Measurements from ENCODE around the gene PHYHIPL. TPM values are rescaled to one million over a fixed set of nuclear protein-coding genes. Genes with fewer than 3 reads are reported as not detected.
A peak's percentile ranks its signal among the peaks of the same experiment; 100 is the strongest.

Gene PHYHIPL
- not detected in 2 replicates for total RNA-seq (2014; rRNA removed; shearing (Covaris generic))

DNA sequence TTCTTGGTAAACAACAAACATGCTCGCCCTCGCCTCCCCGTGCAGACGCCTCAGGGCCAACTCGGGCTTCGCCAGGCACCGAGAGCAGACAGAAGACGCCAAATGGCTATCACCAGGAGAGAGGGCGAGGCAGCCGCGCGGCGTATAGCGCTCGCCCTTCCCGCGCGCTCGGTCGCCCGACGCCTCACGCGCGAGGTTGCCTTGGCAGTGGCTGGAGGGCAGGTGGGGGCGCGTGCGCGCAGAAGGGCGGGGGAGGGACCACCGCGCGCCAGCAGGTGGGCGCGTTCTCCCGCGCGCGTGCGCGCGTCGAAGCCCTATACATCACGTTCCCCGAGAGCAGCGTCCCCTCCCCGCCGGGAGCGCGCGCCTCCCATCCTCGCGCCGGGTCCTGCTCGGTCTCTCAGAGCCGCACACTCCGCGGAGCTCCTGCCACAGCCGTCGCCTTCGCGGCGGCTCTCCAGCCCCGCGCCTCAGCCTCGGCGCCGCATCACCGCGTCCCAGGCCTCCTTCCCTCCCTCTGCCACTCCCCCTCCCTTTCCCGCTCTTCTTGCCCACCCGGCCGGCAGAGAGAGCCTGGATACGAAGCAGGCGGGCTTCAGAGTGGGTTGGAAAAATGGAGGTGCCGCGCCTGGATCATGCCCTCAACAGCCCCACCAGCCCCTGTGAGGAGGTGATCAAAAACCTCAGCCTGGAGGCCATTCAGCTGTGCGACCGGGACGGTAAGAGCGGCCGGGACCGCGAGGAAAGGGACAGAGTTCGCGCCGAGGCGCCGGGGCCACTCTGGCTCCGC, at the start of gene PHYHIPL:
Gene PHYHIPL, plus strand, starts transcription at position 403 of the 790 bp plus-strand sequence. Its CDS starts 211 bp downstream, at position 614.
- DNase-seq (ENCODE audit: low read depth), result no peak

DNA sequence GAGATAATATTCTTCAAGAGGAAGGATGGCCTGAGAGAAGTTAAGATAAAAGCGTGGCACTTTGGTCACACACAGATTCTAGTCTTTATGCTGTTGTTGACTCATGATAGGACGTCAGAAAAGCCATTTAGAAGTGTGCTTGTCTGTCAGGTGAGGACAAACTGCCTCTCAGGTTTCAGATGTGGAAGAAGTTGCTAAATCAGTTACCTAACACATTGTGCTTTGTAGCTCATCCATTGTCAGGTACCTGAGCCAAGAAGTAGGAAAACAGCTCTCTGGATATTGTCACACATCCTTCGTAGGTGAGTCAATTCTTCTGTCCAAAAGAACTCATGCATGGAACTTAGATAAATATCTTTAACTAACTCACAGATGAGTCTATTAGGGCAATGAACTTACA, 49.5 kb upstream of the PHYHIPL start:
- no peak for DNase-seq (ENCODE audit: low read depth)

DNA sequence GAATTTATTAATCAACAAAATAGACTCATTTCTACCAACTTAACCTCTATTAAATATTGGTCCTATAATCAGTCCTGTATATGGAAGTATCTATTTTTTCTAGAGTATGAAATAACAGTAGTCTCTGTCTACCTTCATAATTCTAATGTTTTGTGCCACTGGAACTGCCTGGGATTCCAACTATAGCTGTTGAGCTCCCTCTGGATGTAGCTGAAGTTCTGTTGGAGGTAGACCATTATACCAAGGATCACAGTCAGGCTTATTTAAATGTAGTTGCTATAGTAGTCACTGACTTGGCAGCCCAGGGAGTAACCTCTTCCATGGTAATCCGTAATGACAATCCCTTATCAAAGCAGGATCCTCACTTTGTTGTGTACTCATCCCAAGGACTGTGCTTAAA, 48.5 kb upstream of the PHYHIPL start:
- DNase-seq (ENCODE audit: low read depth), result no peak

DNA sequence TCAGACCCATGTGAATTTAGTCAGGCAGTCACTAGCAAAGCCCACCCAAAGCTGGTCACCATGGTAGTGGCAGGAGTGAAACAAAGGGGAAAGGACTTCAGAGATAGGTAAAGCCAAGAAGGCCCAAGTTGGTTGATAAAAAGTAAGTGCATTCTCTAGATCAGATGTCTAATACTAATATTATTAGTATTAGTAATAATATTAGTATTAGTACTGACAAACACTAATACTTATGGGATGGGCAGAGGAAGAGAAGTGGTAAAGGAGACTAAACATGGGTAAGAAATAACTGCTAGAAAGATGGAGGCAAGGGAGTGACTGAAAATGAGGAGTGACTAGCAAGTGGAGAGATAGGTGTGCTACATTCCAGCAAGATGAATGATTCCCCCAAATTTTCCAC, 46.6 kb upstream of the PHYHIPL start:
- no peak for DNase-seq (ENCODE audit: low read depth)

DNA sequence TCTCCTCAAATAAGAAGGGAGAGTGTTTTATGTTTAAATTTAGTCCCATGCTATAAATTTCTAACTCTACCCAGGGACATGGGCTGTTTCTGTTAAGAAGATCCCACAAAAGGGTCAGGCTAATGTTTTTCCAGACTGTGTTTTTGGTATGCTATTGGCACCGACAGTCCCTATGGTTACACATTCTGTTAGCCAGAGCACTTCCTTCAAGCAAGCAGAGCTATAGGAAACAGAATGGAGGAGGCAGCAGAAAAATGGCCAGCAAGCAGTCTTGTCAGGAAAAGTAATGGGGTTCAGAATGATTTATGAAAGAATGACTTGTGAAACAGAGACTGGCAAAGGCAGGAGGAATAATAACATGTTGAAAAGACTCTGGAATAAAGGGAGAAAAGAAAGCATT, 44.8 kb upstream of the PHYHIPL start:
- DNase-seq (ENCODE audit: low read depth), result no peak

DNA sequence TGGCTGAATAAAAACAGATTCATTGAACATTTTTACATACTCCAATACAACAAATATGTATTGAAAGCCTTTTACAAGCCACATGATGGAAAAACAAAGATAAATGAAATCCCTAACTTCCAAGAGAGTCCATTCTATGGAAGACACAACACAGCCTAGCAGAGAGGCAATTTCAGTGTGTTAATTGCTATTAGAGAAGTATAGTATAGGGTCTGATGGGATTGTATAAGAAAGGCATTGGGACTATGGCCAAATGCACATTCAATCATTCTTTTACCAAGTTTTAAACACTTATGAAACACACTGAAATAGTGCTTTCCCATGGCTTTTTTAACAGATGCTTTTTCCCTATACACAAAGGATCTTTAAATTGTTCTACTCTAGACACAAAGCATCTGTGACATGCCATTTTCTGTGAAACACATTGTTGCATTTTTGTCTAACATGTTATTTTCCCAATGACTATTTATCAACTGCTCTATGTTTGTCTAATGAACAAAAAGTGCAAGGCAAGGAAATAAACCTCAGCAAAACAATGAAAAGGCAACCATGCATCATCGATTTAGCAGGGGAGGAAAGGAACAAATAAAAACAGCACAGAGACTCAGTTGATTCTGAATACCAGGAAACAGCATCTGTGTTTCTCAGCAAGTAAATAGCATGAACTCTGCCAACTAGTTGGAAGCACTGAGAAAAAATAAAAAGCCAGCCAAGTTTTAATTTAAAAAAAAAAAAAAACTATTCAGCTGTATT, 42.4 kb upstream of the PHYHIPL start:
- no peak for DNase-seq (ENCODE audit: low read depth)

DNA sequence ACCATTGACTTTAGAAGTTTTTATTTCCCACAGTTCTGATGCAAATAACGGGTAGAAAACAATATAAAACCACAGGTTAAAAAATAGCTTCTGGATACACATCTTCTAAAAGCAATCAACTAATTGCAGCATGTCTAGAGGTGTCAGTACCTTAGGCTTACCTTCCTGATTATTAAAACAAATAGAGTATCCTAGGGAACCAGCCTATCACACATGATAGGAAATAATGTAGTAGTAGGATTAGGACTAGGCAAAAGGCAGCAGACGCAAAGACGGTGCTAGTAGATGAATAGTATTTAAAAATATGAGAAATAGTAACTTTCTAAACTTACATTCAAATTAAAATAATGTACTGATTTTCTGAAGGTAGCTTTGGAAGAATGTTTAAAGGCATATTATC, 41.7 kb upstream of the PHYHIPL start:
- DNase-seq (ENCODE audit: low read depth), result no peak

DNA sequence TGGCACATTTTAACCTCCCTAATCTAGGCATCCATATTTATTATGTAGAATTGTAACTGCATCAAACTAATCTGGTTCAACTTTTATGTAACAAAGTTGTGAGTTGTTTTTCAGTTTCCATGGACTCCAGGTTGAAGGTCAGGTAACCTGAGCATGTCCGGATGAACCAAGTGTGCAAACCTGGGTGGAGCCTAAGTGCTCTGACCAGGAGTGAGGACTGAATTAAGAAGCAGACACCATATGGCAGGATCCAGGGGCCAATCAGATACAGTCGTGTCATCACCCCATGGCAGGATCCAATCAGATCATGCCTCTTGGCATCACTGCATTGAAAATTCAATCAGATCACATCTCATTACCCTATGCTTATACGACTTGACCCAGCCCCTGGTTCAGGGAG, 41.2 kb upstream of the PHYHIPL start:
- DNase-seq (ENCODE audit: low read depth), result no peak

DNA sequence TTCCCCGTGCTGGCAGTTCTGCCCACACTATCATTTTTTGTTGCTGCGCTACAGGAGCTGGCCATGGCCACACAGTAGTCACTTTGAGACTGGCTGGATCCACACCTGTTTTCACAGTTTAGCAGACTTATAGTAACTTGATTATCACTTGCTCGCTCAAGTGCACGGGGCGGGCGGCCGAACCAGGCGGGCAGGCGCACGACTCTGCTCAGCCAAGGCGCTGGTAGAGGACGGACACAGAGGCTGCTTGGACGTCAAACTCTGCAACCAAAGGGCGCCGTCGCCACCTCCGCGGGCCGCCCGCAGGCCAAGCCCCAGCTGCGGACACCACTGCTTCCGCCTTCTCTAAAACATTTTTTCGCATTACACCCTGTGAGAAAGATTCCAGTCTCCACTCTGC, 38.4 kb upstream of the PHYHIPL start:
- no peak for DNase-seq (ENCODE audit: low read depth)

DNA sequence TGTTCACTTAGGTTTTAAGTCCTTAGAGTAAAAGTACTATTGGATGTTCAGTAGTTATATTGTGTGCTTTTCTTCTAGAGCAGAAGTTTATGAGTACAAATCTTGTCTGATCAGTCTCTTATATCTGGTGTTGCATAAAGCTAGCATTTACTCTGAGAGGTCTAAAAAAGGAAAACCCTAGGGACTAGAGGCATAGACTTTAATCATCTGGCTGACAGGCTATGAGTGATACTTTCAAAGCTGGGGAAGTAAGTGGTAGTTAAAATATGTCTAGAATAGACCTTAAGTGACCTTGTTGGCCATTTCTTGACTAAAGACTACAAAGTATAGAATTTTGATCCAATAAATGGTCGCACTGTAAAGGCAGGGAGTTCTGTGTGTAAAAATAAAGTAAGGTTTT, 32.9 kb upstream of the PHYHIPL start:
- DNase-seq (ENCODE audit: low read depth), result no peak

DNA sequence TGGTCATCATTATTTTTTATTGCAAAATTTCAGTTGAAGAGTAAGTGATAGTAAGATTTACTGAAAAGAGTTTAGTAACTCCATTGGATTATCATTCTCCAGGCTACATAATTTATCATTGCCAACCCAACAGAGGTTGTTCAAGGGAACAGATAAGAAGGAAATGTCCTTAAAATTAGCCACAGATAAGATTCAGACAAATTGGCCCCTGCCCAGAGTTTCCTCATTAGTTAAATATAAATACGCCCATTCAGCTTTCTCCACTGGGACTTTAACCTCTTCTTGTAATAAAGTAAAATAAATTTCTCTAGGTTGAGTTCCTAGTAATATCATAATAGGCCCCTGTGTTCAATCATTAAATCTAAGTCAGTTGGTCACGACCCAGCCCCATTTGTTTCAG, 27.7 kb upstream of the PHYHIPL start:
- DNase-seq (ENCODE audit: low read depth), result no peak

DNA sequence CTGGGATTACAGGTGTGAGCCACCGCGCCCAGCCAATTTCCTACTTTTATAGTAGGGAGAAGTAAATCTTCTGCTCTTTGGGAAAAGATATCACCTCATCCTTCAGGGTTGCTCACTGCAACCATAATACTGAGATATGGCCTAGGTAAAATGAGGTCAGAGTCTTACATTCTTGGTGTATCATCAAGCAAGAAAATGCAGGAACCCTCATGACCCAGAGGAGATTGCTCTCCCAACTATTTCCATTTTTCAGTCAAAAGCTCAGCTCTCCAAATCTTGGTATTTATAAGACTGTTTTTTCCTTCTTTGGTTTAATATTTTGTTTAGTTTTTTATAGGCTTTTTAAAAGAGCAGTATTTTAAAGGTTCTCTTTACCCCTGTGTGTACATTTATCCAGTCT, 20.9 kb upstream of the PHYHIPL start:
- no peak for DNase-seq (ENCODE audit: low read depth)

DNA sequence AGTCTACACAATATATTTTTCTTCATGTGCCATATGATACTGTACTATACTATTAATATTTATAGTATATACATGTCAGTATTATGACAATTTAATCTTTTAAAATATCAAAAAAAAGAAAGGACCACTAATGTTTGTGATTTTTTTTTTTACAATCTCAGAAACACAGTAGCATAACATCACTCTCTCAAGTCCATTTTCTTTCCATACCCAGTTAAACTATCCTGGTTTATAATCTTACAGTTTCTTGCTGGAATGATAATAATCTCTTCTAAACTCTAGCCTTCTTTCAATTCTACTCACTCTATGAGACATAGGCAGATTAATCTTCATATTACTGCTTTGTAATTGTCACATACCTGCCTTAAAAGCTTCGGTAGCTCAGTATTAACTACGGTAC, 8.9 kb upstream of the PHYHIPL start:
- DNase-seq (ENCODE audit: low read depth), result no peak

DNA sequence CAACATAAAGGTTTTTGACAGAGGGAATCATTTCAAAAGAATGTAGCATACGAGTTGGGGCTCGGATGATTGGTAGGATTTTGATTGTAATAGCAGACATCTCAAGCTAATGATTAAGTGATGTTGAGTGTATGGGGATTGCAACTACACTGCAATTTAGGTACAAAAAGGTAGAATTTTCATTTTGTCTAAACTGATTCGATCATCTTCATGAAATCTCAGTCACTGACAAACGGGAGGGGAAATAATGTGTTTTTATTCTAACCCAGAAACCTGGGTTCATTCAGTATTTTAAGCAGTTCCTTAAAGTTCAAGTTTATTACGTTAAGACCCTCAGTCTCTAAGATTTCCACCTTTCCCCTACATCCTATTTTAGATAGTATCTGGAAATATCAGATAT, 3.9 kb upstream of the PHYHIPL start:
- DNase-seq (ENCODE audit: low read depth), result no peak

DNA sequence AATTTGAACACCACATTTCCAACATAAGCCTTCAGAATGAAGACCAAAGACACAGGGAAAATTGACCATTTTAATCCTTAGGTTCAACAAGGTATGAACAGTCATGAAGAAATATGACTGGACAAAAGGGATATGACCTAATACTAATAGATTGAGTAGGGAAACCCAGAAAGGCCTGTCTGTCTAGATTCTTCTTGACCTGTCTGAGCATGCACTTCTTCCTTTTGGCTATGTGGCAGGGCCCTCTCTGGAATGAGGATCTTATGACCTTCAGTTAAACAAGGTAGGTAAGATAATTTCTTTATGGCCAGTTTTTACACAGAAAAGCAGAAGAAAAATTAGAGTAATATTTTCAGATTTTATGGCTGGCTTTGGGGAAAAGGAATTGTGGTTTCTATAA, 3.0 kb upstream of the PHYHIPL start:
- DNase-seq (ENCODE audit: low read depth), result no peak

DNA sequence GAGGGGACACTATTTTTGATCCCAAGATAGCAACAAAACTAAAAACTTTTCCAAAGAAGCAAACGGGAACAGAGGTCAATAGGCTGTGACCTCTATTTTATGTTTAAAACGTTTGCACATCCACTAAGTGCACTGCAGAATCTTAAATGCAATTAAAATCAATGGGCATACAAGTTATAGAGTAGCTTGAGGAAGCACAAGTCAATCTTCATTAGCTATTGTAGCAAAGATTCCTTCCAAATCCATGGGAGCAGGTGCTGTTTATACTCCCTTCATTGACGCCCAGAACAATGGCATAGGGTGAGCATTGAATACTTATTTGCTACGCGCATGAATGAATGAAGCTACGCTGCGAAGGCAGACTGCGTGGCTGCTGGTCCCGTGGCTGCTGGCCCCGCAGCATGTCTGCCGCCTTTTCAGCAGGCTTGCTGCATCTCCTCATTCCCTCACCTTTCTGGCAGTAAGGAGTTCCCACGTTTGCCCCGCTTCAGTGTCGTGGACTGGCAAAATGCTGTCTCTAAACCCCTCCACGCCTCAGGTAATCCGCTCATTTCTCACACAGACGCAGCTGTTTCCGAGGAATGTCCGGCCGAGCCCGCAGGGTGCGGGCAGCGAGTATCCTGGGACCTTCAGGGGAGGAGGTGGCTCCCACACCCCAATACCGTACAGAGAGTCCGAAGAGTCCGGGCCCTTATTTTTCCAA, 754 bp upstream of the PHYHIPL start:
- DNase-seq (ENCODE audit: low read depth), result no peak

DNA sequence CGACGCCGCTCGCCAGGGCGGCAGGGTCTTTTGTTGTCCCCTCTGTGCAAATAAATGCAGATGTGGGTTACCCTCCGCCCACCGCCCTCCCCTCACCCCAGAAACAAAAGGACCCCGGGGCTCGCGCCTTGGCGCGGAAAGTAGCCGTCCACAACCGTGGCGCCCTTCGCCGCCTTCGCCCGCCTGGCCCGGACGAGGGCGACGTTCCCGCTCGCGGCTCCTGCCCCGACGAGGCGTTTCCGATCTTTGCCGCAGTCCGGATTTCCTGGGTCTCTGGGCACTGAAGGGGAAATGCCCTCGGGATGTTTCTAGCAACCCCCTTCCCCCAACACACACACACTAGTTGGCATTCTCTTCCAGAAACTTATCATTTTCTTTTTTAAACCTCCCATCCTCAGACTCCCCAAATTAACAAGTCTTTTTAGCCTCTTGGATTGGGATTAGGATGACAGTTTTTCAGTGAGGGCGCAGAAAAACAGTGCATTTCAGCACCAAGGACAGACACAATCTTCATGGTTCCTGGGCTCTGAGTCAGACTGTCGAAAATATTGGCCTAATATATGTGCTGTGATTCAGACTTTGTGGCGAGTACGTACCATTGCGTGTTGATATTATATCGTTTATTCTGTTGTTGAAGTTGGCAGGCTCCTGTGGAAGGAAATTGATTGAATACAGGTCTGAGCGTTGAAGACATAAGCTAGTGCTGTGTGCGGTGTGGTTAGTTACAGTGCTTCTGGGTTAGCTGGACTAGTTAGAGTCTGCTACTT, 771 bp downstream of the PHYHIPL start:
- peak; percentile 59 for DNase-seq (ENCODE audit: low read depth)

DNA sequence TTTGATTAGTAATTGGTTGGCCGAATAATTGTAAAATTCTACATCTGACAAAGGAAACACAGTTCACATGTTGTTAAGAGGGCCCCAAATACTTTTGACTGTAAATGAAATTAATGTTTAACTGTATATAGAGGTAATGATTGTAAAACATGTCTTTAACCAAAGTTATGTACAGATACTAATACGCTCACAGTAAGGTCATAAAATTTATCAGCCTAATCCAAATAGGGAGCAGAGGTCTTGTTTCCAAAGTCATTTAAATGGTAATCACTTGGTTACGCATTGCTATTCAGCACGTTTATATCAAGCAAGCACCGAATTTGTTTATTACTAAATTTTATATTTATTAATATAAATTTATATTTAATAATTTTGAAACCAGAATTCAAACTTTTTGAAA, 1.4 kb downstream of the PHYHIPL start:
- no peak for DNase-seq (ENCODE audit: low read depth)

DNA sequence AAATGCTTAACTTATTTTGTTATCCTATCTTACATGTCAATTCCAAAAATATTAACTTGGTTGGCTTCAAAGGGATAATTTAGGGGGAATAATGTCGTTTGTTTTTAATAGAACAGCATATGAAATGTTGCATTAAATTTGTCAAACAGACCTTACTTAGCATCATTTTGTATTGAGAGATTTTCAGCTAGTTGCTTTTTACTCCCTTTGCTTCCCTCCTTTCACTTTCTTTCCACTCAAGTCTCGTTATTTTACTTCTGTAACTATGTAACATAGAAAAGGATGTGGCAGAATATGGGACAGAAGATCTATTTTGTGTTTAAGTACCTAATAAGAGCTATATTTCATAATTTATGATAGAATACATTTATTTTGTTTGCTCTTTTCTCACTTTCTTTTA, 2.6 kb downstream of the PHYHIPL start:
- DNase-seq (ENCODE audit: low read depth), result no peak

DNA sequence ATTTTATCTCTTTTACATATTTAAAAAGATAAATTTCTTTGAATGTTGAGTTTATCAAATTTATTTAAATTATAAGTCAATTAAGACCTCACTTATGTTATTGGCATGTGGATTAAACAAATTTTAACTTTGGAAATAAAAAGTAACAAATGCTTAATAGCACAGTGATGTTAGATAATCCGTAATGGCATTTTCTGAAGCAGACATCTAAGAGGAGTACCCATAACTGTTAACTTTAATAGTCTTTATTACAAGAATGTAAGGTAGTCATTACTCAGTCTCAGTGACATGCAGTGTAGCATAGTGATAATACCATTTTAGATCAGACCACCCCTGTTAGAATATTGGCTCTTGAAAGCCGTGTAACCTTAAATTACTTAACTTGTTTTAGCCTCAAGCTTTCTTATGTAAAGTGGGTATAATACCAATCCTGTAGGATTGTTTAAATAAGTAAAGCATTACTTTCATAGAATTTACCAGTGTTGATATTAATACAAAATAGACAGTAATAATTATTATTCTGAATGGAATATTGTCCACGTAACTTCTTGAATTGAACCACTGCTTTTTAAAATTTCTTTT, 4.3 kb downstream of the PHYHIPL start:
- no peak for DNase-seq (ENCODE audit: low read depth)

DNA sequence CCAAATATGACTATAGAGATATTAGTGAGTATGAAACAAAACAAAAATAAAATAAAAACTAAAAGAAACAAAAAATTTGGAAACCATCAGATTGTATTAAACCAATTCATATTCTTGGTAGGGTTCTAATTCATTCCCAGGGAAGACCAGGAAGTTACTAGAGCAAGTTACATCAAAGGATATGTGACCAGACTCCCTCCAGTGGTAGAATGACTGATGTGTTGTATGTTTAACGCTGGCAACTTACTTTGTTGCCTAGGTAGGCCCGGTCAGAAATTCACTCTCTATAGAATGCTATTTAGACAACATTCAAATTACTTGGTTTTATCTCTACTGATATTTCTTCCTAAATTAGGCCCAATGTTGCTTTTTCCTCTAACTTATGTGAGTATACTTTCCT, 5.2 kb downstream of the PHYHIPL start:
- DNase-seq (ENCODE audit: low read depth), result peak; percentile 51

DNA sequence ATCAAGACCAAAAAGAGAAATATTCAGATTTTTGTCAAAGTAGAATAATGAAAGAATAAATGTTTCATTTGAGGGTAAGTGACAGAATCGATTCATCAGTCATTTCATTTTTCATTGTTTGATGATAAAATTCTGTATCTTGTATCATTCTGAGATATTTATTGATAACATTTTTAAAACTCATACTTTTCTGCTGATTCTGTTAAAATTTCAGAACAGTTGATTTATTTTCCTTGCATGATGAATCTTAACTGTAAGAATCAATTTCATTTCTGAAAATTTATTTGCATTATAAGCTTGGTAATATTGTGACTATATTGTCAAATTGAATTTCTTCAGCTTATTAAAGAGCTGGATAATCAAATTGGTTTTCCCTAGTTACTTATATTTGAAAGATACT, 13.9 kb downstream of the PHYHIPL start:
- DNase-seq (ENCODE audit: low read depth), result no peak

Measured in RPMI7951 (cell line).